KG1 (cell line): ENCODE measurements around the gene ARID1B.

Experiments used
- DNase-seq: peaks from one replicate; lab custom pipeline; 2025; lab: John Stamatoyannopoulos, UW

Gene ARID1B

DNA sequence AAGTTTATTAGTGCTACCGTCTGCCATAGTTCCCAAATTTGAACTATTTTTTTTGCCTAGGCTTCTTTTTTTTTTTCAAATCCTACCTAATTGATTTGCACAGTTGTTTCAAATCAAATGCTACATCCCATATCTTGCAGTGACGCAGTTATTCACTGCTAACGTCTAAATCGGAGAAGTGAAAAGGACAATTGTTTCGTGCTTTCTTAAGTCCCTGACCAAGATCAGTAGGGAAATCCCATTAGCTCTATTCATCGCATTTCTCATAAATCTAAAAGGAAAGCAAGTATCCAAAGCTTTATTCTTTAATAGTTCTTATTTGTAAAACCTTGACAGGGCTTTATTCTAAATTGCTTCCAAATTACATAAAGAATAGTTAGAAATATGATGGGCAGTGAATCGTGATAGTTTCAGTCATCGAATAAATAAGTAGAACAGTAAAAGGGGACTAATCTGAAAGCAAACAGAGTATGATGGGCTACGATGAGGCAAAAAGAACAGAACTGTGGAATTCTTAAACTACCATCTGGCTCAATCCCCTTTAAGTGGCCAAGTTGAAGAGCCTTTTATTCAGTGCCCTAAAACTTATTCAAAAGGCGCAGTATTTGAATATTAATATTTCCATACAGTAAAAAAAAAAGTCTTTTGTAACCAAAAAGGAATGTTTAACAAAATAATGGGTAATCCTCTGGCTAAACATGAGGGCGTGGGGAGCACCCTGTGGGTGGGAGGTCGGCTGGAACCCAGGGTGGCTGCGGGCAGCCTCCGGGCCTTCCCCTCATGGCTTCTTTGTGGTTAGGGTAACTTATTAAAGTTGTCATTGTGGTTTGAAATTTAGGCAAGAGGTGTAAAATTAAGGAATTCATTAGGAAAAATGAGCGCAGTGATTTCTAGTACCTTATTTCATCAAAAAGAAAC lies 3.0 kb upstream of the ARID1B start:
- DNase-seq: no peak

DNA sequence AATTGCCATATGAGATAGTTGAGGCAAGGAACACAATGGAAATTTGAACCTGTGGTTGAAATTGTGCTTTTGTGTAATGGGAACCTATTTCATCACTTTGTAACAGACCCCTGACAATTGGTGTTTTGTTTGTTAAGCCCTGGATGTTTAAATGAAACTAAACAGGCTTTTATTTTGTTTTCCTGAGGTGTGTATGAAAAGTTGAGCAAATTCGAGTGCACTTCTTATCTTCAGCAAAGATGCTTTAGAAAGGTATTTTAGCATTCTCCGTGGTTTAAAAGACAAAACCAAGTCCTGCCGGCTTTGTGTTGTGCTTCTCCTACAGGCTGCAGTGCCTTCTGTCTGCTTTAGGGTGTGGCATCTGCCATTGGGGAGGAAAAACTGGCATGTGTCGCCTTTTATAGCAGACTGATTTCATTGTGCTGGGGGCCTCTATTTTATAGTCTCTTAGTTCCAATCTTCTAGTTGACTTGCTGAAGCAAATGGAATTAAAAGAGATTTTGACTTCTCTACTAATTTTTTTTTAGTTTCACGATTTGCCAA lies 2.2 kb upstream of the ARID1B start:
- DNase-seq: no peak

DNA sequence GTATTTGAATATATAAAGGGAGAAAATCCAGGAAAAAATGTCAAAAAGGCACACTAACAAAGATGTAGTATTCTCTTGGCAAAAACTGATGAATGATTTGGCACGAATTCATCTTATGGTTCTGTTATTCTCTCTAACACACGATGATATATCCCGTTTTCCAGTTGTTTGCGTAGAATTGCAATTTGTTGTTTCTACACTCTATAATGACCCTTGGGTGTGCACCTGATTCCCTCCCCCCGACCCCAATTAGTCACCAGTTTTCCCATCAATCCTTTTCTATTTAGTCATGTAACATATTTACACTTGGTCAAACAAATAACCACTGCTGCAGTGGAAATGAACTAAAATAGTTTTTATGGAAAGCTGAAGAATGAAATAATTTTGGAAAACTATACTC lies 1.5 kb upstream of the ARID1B start:
- DNase-seq: no peak

DNA sequence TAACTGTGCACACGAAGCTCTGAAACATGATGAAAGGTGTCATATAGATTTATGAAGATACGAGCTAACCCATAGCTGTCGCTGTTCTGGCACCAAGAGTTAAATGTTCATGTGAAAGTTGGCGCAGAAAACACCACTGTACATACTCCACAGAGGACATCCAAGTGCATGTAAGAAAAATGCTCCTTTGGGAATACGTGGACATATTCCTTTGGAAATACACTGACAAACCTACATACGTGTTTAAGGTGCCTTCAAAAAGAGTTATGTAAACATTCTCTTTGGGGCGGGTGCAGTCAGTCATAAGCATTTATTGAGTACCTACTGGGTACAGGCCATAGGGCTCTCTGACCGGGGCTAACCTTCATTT lies 723 bp upstream of the ARID1B start:
- peak; percentile 22 for DNase-seq

DNA sequence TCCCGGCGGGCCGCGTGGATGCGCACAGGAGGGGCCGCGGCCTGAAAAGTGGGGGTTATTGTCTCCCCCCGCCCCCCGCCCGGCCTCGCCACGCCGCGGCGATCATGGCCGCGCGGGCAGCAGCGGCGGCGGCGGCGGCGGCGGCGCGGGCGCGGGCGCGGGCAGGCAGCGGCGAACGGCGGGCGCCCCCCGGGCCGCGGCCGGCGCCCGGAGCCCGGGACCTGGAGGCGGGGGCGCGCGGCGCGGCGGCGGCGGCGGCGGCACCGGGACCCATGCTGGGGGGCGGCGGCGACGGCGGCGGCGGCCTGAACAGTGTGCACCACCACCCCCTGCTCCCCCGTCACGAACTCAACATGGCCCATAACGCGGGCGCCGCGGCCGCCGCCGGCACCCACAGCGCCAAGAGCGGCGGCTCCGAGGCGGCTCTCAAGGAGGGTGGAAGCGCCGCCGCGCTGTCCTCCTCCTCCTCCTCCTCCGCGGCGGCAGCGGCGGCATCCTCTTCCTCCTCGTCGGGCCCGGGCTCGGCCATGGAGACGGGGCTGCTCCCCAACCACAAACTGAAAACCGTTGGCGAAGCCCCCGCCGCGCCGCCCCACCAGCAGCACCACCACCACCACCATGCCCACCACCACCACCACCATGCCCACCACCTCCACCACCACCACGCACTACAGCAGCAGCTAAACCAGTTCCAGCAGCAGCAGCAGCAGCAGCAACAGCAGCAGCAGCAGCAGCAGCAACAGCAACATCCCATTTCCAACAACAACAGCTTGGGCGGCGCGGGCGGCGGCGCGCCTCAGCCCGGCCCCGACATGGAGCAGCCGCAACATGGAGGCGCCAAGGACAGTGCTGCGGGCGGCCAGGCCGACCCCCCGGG lies 637 bp downstream of the ARID1B start:
- peak; percentile 39 for DNase-seq

DNA sequence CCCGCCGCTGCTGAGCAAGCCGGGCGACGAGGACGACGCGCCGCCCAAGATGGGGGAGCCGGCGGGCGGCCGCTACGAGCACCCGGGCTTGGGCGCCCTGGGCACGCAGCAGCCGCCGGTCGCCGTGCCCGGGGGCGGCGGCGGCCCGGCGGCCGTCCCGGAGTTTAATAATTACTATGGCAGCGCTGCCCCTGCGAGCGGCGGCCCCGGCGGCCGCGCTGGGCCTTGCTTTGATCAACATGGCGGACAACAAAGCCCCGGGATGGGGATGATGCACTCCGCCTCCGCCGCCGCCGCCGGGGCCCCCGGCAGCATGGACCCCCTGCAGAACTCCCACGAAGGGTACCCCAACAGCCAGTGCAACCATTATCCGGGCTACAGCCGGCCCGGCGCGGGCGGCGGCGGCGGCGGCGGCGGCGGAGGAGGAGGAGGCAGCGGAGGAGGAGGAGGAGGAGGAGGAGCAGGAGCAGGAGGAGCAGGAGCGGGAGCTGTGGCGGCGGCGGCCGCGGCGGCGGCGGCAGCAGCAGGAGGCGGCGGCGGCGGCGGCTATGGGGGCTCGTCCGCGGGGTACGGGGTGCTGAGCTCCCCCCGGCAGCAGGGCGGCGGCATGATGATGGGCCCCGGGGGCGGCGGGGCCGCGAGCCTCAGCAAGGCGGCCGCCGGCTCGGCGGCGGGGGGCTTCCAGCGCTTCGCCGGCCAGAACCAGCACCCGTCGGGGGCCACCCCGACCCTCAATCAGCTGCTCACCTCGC lies 1.5 kb downstream of the ARID1B start:
- no peak for DNase-seq

DNA sequence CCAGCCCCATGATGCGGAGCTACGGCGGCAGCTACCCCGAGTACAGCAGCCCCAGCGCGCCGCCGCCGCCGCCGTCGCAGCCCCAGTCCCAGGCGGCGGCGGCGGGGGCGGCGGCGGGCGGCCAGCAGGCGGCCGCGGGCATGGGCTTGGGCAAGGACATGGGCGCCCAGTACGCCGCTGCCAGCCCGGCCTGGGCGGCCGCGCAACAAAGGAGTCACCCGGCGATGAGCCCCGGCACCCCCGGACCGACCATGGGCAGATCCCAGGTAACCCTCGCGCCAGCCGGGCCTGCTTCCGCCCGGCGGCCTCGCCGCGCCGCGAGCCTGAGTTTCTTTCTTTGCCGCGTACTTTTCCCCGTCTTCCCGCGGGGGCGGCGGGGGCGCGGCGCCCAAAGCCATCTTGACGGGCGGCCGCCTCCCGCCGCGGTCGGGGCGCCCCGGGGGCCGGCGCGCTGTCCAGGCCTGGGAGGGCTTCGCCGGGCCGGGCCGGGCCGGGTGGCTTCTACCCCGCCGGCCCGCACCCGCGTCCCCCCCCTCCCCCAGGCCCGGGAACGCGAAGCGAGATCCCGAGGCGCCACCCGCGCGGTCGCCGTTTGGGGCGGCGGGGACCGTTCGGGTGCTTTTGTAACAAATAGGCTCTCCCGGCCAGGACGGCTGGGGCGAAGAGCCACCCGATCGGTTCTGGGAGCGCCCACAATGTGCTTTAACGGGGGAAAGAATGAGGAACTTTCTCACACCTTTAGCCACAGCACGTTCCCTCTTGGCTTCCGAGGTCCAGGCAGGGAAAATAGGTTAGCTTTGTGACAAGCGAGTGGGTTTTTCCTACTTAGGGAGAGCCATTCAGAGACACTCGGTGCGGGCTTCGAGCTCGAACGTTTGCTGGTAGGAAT lies 2.3 kb downstream of the ARID1B start:
- peak; percentile 26 for DNase-seq

DNA sequence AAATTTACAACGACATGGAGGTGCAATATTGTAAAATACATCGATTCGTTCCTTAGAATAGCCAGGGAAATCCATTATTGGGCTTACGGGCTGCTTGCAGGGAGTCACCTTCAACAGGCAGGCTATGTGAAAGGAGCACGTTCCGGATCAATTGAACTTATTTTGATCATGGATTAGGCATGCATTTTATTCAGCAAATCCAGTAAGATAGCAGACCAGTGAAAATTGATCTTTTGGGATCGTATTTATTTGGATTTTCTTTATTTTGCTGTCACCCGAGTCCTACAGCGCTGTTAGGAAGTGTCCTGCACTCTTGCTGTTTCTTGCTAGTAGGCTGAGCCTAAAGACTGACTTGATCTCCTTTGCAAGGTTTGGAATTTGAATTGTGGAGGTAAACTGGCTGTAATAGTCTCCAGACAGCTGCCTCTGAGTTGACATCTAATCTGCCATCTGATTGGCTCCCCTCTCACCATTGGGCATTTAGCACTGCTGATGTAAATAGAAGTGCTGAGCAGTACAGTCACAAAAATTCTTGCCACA lies 3.0 kb downstream of the ARID1B start:
- DNase-seq: peak; percentile 66

DNA sequence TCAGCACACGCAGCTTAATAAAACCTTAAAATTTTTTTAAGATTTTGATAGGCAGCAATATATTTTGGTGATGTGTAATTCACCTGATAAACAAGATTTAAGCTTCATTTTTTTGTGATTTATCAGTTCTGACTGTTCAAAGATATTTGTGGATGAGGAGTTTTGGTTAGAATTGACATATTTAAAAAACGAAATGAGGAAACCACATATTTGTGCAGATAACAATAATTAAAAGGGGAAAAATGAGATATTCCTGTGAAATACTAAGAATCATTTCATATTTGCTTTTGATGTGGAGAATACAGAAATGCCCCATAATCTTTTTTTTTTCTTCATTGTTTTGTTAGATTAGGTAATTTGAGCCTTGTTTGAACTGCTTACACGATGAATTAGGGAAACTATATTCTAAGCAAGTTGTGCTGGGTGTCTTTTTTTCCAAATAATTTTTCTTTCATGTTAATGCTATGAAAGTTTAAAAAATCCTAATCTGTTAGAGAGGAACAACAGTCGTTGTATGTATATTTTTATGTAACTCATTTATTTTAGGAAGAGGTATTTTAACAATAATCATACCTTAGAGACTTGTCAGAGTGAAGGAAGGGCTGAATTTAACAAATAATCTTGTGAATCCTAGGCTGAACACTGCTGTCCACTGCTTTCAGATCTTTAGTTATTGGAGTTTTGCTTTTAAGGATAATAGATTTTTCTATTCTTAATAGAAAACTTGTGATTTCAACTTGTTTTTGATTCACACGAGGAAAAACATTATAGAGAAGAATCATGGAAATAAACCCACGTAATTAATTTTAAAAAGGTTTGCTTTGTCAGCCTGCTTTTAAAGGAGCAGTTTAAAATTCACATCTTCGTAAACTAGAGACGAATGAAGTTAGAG lies 4.0 kb downstream of the ARID1B start:
- no peak for DNase-seq

DNA sequence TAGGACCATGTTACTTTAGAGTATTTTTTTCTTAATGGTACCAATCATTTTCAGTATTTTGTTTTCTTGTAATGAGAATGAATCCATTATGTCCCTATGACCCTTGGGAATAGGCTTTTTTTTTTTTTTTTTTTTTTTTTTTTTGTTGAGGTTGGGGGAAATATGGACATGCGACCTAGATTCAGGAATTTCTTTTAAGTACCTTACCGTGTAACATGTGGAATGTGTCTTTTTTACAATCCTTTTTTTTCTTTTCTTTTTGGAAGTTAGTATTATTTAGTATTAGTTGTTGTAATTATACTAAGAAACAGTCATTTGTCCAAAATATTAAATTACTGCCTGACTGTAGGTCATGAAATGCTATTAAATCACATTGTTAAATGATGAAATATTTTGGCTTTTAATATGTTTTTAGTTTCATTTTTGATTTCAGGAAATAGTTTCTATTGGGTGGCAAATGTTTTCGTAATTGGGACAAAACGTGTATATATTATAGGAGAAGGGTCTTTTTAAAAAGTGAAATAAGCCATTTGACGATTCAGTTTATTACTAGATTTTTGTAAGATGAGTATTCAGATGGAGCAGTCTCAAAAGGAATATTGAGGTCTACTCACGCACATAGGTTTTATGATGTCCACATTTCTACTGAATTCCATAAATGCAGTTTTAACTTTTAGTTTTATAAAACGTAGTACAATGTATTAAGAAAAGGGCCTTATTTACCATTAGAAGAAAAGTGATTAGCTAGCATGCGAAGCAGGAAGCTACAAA lies 4.9 kb downstream of the ARID1B start:
- no peak for DNase-seq

DNA sequence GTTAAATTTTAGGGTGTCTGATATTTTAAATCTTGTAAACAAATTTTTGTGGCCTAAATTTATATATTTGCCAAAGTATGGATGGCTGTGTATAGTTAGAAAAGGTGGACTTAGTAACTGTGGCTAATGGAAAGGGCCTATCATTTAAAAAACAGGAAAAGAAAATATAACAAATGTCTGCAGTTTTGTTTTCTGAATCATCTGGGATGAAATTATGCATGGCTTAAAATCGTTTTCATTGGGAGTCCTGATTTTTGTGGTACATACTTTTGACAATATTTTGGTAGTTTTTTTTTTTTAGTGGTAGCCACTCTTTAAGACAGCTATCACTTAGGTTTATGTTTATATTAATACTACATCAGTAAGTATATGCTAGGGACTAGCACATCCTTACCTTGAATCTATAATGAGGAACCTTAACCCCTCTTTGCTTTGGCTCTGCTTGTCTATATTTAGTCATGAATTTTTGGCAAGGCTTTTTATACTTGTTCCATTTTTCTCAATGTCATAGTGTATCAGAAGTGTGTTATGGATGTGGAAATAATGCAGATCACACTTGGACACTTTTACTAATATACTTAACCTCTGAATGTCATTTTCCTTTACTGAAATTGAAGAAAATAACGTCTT lies 5.6 kb downstream of the ARID1B start:
- DNase-seq: no peak

DNA sequence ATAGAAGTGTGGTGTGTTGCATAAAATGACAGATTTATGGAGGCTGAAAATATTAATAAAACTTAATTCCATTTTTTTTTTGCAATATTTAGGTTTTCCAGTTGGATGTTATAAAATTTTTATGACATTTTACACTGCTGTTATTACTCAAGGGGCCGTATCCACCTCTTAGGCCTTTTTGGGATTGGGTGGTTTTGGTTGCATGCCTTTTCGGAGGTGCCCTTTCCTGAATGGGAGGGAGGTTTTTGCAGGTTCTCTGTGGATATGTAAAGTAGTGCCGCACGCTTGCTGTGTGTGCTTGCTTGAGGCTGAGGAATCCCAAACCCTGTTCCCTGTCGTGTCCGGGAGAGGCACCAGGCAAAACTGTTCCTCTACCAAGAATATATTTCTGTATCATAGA lies 6.8 kb downstream of the ARID1B start:
- DNase-seq: no peak

DNA sequence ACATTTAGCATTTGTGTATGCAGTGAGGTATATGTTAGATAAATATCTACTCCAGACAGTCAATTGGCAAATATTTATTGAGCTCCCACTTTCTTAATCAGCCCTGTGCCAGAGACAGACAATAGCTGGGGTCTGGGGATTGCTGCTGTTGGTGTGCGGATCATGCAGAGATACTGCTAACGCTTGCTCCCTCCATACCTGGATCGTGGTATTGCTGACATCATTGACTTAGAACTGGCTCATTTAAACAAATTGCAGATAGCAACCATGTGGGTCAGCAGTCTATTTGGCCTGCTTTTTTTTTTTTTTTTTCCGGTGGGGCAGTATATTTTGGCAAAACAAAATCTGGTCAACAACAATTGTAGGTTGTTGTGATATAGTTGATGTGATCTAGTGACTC lies 9.5 kb downstream of the ARID1B start:
- no peak for DNase-seq

DNA sequence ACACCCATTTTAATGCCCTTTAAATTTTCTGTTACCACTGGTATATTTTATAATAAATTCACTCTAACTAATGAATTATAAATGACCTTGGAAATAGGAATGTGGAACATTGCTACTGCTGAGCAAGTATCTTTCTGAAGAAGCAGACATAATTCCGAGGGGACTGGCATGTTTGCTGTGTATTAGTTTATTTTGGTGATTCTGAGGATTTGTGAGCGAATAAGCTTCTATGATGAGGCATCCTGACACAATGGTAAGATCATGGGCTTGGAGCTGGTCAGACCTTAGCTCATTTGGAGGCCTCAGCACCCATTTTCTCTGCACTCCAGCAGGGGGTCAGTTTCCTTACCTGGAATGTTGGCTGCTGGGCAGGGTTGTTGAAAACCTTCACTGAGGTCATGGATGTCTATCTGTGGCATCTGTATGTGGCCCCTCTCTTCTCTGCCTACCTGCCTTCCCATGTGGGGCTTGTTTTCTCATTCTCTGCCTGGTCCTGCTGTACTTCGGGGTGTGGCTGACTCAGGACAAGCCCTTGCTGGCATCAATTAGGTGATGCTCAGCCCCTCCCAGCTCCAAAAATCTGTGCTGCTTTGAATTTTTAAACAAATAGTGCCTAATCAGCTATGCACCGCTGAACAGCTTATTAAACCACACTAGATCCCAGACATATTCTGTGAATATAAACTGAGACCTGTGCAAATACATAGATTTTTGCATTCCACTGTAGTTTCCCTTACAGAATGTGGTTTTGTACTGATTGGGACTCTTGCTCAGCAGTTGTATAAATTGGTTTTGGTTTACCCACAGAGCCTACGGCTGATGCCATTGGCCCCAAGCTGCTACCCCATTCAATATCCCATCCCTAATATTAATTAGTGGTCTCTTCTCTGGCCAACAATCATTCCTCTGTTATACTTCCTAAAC lies 10.7 kb downstream of the ARID1B start:
- DNase-seq: no peak

DNA sequence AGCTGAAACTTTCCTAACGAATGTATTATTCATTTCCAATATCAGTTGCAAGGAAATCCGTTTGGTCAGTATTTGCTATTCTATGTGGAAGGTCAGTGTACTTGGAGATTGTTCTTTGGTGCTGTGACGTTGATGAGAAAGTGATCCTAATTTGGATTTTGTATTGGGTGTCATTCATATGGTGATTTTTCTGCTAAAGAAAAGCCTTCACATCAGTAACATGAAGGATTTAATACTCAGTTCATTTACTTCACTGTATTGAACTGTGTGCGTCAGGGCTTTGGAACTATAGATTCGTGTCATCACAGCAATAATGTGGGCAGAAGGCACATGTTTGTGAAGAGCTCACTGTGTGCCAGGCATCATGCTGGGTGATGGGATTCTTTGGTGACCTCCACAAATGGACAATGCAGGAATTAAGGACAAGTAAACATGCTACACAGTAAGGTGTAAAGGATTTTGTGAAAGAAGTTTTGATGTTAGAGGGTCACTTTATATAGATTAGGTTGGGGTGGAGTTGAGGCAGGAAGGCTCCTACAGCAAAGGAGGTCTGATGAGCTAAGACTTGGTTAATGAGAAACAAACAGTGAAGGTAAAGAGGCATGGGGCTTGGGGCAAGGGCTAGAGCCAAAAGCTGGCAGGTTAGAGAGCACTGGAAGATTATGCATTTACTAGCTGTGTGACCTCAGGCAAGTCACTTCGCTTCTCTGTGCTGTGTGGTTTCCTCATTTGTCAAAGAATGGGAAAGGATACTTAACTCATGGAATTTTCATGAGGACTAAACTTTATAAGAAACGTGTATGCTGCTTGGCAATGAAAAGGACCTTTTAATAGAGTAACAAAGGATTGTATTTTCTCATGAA lies 12.1 kb downstream of the ARID1B start:
- no peak for DNase-seq

DNA sequence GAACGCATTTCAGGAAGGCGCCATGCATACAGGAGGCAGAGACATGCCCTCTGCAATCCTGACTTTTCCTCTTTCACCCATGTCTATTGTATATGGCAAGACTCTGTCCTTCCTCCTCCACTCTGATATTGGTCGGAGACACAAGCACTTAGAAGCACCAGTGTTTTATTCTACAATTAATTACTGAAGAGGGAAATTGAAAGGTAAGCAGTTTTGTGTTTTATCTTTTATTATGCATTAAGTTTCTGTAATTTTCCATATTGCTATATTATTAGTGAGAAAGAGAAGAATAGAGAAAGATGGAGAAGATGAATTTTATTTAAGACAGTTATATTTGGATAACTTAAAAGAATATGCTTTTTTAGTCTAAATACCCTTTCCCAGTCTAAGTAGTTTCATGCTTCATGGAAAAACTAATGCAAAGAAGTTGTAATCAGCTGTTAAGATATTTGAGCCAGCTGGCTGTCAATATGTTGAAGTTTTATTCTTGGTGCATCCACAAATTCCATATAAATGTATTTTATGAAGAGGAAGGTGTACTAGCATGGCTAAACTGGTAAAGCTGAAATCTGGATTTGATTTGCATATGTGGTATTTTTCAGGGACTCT lies 13.6 kb downstream of the ARID1B start:
- DNase-seq: no peak
